ENCODE results near the gene IFT172.

The IFT172 gene

DNA sequence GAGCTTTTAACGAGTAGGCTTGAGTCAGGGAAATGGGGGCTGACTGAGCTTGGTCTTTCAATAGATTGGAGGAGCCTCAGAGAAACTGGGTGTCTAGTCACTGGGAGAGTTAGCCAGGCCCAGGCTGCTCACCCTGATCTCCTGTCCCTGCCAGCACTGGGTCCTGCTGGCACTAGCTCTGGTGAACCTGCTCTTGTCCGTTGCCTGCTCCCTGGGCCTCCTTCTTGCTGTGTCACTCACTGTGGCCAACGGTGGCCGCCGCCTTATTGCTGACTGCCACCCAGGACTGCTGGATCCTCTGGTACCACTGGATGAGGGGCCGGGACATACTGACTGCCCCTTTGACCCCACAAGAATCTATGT is 46.6 kb downstream of the IFT172 start:
- Histone ChIP-seq H3K36me3 (peaks cover 55 to 82% (median 56%) of the 10 kb centered on the region in 3 donors), H3K4me3 (no peak overlapping the region), H3K27me3 (no peaks in the 10 kb centered on the region), H3K27ac (peak overlapping the region; percentile 52 to 71), H3K4me1 (peaks cover 0 to 13% (median 8%) of the 10 kb centered on the region in 4 donors), H3K9me3 (no peaks in the 10 kb centered on the region)
- no peak for DNase-seq
- intact Hi-C loops (cut with DNase I; ENCODE audit: low total_unique reads), result no loop called here
- TF ChIP-seq, protein P1, sequence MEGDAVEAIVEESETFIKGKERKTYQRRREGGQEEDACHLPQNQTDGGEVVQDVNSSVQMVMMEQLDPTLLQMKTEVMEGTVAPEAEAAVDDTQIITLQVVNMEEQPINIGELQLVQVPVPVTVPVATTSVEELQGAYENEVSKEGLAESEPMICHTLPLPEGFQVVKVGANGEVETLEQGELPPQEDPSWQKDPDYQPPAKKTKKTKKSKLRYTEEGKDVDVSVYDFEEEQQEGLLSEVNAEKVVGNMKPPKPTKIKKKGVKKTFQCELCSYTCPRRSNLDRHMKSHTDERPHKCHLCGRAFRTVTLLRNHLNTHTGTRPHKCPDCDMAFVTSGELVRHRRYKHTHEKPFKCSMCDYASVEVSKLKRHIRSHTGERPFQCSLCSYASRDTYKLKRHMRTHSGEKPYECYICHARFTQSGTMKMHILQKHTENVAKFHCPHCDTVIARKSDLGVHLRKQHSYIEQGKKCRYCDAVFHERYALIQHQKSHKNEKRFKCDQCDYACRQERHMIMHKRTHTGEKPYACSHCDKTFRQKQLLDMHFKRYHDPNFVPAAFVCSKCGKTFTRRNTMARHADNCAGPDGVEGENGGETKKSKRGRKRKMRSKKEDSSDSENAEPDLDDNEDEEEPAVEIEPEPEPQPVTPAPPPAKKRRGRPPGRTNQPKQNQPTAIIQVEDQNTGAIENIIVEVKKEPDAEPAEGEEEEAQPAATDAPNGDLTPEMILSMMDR (IDR thresholded peaks at IDR 0.05), result no peak

DNA sequence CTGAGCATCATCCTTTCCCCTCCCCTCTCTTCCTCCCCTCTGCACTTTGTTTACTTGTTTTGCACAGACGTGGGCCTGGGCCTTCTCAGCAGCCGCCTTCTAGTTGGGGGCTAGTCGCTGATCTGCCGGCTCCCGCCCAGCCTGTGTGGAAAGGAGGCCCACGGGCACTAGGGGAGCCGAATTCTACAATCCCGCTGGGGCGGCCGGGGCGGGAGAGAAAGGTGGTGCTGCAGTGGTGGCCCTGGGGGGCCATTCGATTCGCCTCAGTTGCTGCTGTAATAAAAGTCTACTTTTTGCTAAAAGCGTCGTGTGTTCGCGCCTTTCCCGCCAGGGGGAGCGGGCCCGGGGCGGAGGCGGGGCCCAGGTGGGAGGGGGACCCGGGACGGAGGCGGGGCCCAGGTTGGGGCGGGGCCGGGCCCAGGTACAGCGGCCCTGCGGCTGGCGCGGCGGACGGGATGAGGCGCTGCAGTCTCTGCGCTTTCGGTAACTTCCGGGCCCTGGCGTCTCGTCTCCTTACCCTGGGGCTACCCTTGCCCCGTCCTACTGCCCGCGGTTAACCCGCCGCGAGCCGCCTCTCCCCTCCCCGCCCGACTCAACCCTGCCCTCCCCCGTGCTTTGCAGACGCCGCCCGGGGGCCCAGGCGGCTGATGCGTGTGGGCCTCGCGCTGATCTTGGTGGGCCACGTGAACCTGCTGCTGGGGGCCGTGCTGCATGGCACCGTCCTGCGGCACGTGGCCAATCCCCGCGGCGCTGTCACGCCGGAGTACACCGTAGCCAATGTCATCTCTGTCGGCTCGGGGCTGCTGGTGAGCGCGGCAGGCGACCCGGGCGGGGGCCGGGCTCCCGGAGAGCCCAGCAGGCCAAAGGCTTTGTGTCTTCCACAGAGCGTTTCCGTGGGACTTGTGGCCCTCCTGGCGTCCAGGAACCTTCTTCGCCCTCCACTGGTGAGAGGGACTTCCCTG is 47.3 kb downstream of the IFT172 start, which contains the start of gene KRTCAP3:
Gene KRTCAP3, plus strand, starts transcription at position 424 of the 962 bp plus-strand sequence. Its CDS starts 32 bp downstream, at position 456.
- H3K4me3 ChIP-seq, result peak within 1 kb of the TSS; percentile 32 to 38
- peak within 1 kb of the TSS; percentile 52 to 71 for H3K27ac ChIP-seq
- TF ChIP-seq, protein P1 (IDR thresholded peaks at IDR 0.05), result no peak
- peak in 1 of 2 donors; percentile 58 for DNase-seq
- intact Hi-C loops (cut with DNase I; ENCODE audit: low total_unique reads), result no loop called here
- H3K4me1 ChIP-seq, result peaks cover 0 to 13% (median 8%) of the 10 kb centered on the region in 4 donors
- H3K9me3 ChIP-seq, result no peaks in the 10 kb centered on the region
- no peaks in the 10 kb centered on the region for H3K27me3 ChIP-seq
- peaks cover 56 to 82% (median 56%) of the 10 kb centered on the region in 3 donors for H3K36me3 ChIP-seq

DNA sequence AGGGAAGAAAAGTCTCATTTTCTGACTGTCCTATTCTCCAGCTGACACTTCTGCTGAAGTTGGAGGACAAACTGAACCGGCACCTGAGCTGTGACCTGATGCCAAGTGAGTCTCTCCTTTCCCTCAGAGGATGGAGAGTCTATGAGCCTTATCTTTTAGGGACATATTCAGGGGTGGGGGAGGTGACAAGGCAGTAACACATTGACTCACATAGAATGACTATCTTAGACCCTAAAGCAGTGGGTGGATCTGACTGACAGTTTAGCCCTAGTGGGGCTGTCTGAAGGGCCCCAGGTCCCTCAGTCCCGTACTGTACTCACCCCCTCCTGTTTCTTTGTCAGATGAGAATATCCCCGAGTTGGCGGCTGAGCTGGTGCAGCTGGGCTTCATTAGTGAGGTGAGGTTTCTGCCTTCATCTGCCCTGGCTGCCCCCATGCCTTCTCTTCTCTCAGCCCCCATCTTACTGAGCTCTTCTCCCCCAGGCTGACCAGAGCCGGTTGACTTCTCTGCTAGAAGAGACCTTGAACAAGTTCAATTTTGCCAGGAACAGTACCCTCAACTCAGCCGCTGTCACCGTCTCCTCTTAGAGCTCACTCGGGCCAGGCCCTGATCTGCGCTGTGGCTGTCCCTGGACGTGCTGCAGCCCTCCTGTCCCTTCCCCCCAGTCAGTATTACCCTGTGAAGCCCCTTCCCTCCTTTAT is 48.2 kb downstream of the IFT172 start:
- H3K27me3 ChIP-seq, result no peaks in the 10 kb centered on the region
- no peak overlapping the region for H3K4me3 ChIP-seq
- TF ChIP-seq, protein P1 (IDR thresholded peaks at IDR 0.05), result no peak
- peak in 1 of 2 donors; percentile 42 for DNase-seq
- peaks cover 61 to 86% (median 61%) of the 10 kb centered on the region in 3 donors for H3K36me3 ChIP-seq
- intact Hi-C loops (cut with DNase I; ENCODE audit: low total_unique reads), result no loop called here
- H3K27ac ChIP-seq, result peak overlapping the region in 1 of 2 donors; percentile 71
- H3K9me3 ChIP-seq, result no peaks in the 10 kb centered on the region
- H3K4me1 ChIP-seq, result peaks cover 0 to 13% (median 8%) of the 10 kb centered on the region in 4 donors

DNA sequence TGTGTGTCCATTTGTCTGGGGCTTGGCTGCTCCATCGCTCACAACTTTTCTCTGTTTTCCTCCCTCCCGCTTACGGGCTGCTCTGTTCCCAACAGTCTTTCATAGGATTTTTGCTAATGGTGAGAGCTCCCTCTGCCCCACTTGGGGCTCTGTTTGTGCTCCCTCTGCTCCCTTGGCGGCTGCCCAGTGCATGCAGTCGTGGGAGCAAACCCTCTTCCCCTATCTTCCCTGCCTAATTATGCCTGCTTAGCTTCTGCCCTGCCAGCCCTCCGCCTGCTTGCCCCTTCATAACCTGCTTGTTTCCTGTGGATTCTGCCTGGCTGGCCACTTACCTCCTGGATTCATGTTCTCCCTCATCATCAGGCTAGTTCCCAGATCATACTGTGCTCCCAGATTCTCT is 53.9 kb downstream of the IFT172 start:
- H3K4me1 ChIP-seq, result peaks cover 0 to 29% (median 17%) of the 10 kb centered on the region in 4 donors
- H3K27ac ChIP-seq, result no peak overlapping the region
- DNase-seq, result no peak
- H3K36me3 ChIP-seq, result peaks cover 76 to 80% (median 78%) of the 10 kb centered on the region in 3 donors
- H3K27me3 ChIP-seq, result no peaks in the 10 kb centered on the region
- H3K4me3 ChIP-seq, result no peak overlapping the region
- intact Hi-C loops (cut with DNase I; ENCODE audit: low total_unique reads), result no loop called here
- TF ChIP-seq, protein P1 (IDR thresholded peaks at IDR 0.05), result no peak
- no peaks in the 10 kb centered on the region for H3K9me3 ChIP-seq

DNA sequence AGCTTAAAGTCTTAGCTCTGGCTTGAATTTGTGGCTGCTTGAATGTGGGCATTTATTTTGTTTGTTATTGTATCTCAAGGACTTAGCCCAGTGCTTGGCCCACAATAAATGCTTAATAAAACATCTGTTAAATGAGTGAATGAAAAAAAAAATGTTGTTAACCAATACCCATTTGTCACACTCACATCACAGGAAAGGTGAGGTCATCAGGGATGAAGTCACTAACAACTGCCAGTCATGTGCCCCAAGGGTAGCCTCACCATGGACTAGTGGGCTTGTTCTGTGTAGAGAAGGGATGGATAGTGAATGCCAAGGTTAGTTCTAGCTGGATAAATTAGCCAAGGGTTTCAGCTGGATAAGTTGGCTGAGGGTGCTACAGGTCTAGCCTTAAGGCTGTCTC is 58.1 kb downstream of the IFT172 start:
- Histone ChIP-seq H3K9me3 (no peaks in the 10 kb centered on the region), H3K27me3 (no peaks in the 10 kb centered on the region), H3K4me3 (no peak overlapping the region), H3K4me1 (peaks cover 4 to 43% (median 27%) of the 10 kb centered on the region in 4 donors), H3K36me3 (peaks cover 34 to 38% (median 36%) of the 10 kb centered on the region in 3 donors), H3K27ac (peak overlapping the region in 1 of 2 donors; percentile 92)
- TF ChIP-seq, protein P1 (IDR thresholded peaks at IDR 0.05), result no peak
- intact Hi-C loops (cut with DNase I; ENCODE audit: low total_unique reads), result no loop called here
- DNase-seq, result peak in 1 of 2 donors; percentile 15
